Tibial nerve (tissue), 3 donors: Measurements from ENCODE around the gene STAM2.
"Not testable (repeated sequence)": the region's sequence is repeated elsewhere in the genome, so short reads cannot be mapped to it uniquely, and the experiment has no call there.

ENCODE experiments used
- POLR2A ChIP-seq, 2 donors: fragments of 450-650 bp; IDR thresholded peaks; one replicate each; pipeline ENCODE4 v1.6.1; 2017; ENCODE audit warnings: antibody characterized with exemption in 2 of 2, mild to moderate bottlenecking in 2 of 2, moderate library complexity in 2 of 2
- TF ChIP-seq, protein P1 (sequence below), 5 experiments: fragments of 200-600 bp in 3 of 5; fragments of 450-650 bp in 2 of 5; sonication (generic) in 3 of 5; IDR thresholded peaks; one replicate each; pipeline ENCODE4 v1.5.1; 2016 to 2019; ENCODE audit warnings: antibody characterized with exemption in 5 of 5, mild to moderate bottlenecking in 3 of 5, moderate library complexity in 2 of 5

DNA sequence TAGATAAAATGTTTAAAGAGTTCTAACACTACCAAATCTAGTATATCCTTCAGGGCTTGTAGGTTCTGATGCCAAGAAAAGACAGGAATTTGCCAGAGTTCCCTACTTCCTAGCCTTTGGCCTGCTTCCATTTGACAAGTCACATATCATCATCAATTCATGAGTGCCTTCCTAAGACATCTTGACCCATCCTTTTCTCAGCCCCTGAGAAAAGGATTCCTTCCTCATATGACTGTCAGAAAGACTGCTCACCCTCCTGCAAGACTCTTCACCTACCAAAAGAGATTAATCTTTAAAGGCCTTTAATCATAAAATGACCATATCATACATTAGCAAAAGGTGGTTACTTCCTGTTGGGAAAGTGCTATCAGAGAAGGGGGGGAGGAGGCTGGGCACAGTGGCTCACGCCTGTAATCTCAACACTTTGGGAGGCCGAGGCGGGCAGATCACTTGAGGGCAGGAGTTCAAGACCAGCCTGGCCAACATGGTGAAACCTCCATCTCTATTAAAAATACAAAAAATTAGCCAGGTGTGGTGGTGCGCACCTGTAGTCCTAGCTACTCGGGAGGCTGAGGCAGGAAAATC lies 3.3 kb downstream of the STAM2 start:
- TF ChIP-seq, protein P1, sequence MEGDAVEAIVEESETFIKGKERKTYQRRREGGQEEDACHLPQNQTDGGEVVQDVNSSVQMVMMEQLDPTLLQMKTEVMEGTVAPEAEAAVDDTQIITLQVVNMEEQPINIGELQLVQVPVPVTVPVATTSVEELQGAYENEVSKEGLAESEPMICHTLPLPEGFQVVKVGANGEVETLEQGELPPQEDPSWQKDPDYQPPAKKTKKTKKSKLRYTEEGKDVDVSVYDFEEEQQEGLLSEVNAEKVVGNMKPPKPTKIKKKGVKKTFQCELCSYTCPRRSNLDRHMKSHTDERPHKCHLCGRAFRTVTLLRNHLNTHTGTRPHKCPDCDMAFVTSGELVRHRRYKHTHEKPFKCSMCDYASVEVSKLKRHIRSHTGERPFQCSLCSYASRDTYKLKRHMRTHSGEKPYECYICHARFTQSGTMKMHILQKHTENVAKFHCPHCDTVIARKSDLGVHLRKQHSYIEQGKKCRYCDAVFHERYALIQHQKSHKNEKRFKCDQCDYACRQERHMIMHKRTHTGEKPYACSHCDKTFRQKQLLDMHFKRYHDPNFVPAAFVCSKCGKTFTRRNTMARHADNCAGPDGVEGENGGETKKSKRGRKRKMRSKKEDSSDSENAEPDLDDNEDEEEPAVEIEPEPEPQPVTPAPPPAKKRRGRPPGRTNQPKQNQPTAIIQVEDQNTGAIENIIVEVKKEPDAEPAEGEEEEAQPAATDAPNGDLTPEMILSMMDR (IDR thresholded peaks at IDR 0.05), result not testable (repeated sequence)
- TF ChIP-seq POLR2A (IDR thresholded peaks at IDR 0.05), result not testable (repeated sequence)
